Gastrocnemius medialis (tissue), 4 donors: ENCODE measurements around the gene DNAJC7.

Source experiments
- CTCF ChIP-seq, 5 experiments: fragments of 450-650 bp in 3 of 5; fragments of 200-600 bp in 2 of 5; sonication (generic) in 2 of 5; IDR thresholded peaks in 4 of 5; conservative IDR thresholded peaks in 1 of 5; 1 replicate in 4 of 5; 2 replicates in 1 of 5; pipeline ENCODE4 v1.5.1; 2016 to 2019; ENCODE audit warnings: antibody characterized with exemption in 5 of 5, mild to moderate bottlenecking in 3 of 5, moderate library complexity in 3 of 5
- POLR2A ChIP-seq, 2 donors: fragments of 450-650 bp; IDR thresholded peaks; one replicate each; pipeline ENCODE4 v1.6.1; 2017; ENCODE audit warnings: antibody characterized with exemption in 2 of 2, mild to moderate bottlenecking in 2 of 2, moderate library complexity in 2 of 2

- TF ChIP-seq CTCF (IDR thresholded peaks at IDR 0.05 in 4 of 5, conservative IDR thresholded peaks at IDR 0.05 in 1 of 5), result no peak
- TF ChIP-seq POLR2A (IDR thresholded peaks at IDR 0.05), result no peak
Observed at GRCh38 chr17:42016411-42016831, 818 bp downstream of the DNAJC7 start.
